Activated CD4-positive, alpha-beta T cell treated with anti-CD3 and anti-CD28 coated beads, Interleukin-2, Interleukin-6, amounts not matched to agents 100 ng/mL and 50 ng/mL, durations not matched to agents 16 hours and 8 hours (primary cell): Measurements from ENCODE around the gene ASAP2.

ENCODE experiments used
- DNase-seq: peaks from one replicate; pipeline ENCODE4 v3.0.0-alpha.2; 2020

The ASAP2 gene

DNA sequence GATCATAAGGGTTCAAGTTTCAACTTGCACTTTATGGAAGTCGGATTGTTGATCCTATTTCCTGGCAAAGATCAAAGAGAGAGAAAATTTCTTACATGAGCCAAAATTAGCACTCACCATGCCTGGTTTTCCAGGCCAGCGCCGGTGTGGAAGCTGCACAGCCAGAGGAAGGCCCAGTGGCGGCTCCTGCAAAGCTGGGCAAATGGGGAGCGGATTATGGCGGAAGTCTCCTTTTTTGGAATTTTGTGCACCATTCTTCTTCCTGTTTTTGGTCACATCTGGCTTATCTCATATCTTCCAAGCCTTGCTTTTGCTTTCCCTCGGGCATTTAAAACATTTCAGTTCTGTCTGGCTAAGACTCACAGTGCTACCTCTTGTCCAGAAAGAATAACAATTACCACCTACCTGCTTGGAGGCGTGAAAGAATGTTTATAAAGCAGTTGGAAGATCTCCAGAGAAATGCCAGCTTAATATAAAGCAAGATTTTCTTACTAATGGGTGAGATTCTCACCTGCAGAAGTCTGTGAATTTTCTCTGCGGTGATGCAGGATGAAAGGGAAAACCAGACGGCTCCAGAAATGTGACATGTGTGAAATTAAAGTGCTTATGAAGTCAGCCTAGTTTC lies 94.3 kb downstream of the ASAP2 start:
- DNase-seq: no peak

DNA sequence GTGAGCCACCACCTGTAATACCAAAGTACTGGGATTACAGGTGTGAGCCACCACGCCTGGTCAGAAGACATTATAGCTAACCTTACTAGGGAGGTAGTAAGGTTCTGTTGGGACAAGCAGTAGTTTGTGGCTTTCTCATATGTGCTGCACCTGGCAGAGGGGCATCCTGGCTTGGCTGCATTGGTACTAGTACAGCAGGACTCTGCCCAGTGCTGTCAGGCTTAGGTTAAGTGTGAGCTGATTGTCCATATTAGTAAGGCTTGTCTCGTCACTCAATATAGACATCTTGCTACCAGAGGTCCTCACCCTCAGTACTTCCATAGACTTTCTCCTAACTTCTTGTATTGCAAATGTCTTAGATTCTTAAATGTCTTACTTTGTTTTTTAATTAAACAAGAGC lies 96.1 kb downstream of the ASAP2 start:
- no peak for DNase-seq

DNA sequence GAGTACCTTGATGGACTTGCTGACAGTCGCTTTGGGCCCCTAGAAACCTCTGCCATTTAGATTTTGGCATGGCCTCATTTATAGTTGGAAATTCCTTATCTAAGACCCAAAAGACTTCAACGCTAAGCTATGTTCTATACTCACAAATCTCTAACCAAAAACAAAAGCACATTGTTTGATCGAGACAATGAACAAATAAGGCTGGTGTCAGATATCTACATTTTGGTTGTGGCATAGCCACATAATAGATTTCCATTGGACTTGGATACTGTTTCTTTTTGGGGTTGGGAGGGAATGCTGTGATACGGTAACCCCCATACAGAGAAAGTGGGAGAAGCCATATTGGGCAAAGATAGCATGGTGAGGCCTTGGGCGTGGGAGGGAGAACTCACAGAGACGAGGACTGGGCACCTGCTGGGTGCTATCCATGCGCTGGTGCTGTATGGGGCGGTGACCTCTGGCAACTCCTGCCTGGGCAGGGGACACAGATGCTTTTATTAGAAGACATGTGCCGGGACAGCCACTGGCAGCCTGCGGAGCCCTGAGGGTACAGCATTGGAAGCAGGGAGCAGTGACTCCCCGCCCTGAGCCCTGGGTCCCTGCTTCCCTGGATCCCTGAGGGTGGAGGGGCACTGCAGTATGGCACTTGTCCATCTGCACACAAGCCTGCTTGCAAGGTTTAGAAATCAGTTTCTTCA lies 97.1 kb downstream of the ASAP2 start:
- DNase-seq: no peak

DNA sequence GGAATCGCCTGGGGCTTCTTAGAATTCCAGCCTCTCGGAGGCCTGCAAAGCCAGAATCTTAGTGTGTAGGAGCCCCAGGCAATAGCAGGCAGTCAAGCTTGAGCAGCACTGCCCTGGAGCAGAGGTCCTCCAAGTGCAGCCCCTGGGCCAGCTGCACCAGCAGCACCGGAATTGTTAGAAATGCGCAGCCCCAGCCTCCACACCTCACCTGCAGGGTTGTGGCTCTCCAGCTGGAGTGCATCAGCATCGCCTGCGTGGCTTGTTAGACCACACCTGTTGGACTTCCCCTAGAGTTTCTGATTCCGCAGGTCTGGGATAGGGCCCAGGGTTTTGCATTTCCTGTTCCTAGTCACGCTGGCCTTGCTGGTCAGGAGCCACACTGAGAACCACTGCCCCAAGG lies 100.3 kb downstream of the ASAP2 start:
- DNase-seq: no peak

DNA sequence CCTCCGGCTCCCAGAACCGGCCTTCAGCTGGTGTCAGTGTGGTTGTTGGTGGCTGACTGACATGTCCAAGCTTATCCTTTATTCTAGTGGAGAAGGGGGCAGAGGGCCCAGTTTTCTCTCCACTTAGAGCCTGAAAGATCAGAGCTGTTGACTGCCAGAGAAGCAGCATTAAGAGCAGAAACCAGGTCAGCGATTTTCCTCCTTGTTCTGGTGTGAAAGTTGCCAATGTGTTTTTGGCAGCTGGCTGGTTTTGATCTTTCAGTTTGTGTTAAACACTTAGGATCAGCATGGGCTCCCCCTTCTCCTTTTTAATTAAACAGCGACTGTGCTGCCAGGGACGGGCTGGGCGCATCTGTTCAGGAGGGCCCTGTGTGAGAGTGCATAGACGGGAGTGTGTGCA lies 100.9 kb downstream of the ASAP2 start:
- DNase-seq: no peak

DNA sequence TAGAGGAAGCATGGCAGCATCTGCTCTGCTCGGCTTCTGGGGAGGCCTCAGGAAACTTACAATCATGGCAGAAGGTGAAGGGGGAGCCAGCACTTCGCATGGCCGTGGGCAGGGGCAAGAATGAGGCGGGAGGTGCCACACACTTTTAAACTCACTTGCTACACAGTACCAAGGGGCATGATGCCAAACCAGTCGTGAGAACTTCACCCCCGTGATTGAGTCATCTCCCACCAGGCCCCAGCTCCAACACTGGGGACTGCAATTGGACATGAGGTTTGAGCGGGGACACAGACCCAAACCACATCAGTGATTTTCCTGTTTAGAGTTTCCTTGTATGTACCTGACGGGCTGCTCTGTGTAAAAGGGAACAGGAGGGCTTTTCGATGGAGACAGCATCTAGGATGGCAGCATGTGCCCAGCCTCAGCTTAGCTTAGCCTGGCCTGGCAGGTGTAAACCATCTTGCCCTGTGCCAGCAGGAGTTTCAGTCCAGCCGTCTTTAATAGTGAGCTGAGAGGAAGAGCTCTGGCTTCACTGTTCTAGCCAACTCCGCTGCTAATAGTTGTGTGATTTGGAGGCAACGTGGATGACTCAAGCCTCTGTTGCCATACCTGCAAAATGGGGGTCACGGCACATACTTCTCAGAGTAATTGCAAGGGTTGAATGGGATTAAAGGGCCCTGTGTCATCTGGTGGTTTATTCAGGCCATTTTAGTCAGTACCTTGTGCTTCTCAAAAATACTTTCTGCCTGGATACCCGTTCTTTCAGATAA lies 101.8 kb downstream of the ASAP2 start:
- no peak for DNase-seq

DNA sequence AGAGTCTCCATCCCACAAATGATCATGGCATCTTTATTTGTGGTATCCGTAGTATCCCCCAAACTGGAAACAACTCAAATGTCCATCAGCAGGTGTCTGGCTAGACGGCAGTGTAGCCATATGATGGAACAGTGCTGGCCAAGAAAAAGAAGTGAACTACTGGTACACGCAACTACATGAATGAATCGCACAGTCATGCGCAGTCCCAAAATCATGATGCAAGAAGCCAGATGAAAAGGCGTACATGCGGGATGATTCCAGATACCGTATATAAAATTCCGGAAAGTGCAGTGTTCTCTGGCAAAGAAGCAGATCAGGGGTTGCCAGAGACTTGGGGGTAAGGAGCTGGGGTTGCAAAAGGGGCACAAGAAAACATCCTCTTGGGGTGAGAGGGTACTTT lies 102.5 kb downstream of the ASAP2 start:
- no peak for DNase-seq

DNA sequence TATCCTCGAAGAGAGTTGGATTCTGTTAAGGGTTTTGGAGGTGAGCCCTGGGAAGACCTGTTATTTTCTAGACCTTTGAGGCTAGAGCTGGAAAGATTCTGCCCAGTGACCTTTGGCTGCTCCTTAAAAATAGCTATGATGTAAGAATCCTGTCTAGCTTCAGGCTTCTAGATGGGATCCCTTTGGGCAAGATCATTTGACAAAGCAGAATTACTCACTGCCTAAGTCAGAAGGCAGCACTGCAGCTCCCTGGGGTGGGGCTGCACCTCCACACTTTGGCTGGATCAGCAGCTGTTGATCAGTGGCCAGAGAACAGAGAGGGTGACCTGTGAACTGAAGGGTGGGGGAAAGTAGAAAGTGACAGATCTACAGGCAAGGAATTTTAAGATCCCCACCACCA lies 103.8 kb downstream of the ASAP2 start:
- no peak for DNase-seq

DNA sequence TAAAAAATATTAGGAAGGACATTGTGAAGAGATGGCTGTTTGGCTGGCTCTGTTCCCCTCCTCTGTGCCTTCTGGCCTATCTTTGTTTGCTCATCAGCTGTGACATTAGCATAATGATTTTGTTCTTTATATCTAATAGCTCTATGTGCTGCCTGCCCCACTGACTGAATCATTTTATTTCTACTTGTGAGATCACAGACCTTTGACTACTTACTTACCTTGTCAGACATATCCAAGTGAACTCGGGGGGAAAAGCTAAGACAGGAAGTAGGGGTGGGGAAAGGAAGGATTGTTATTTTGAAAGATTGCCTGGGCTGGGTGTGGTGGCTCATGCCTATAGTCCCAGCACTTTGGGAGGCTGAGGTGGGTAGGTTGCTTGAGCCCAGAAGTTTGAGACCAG lies 104.2 kb downstream of the ASAP2 start:
- DNase-seq: no peak

DNA sequence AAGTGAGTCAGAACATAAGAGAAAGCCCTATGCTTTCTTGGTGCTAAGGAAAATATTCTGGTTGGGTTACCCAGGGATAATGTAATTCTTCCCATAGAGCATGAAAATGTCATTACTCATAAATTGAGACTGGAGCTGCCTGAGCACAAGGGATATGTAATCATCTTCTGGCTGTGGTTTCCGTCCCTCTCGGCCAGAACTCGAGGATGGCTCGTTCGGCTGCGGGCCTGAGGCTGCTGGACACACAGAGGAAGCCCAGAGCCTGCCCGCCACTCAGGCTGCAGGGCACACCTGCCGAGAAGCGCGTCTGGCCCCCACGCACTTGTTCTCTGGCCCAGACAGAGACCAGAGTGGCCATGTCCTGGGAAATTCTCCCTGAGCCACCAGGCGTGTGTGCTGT lies 104.9 kb downstream of the ASAP2 start:
- DNase-seq: no peak

DNA sequence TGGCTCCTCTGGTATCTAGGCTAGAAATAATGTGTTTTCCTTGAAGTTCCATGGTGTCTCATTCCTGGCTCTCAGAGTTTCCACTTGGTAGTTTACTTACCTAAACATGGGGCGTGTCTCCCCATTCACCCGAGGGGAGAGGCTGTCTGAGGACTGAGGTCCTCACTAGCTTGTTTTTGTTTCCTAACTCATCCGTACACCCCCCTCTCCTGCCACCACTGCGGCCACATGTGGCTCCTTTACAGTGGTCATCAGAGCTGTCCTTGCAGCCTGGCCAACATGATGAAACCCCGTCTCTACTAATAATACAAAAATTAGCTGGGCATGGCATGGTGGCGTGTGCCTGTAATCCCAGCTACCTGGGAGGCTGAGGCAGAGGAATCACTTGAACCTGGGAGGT lies 106.0 kb downstream of the ASAP2 start:
- no peak for DNase-seq

DNA sequence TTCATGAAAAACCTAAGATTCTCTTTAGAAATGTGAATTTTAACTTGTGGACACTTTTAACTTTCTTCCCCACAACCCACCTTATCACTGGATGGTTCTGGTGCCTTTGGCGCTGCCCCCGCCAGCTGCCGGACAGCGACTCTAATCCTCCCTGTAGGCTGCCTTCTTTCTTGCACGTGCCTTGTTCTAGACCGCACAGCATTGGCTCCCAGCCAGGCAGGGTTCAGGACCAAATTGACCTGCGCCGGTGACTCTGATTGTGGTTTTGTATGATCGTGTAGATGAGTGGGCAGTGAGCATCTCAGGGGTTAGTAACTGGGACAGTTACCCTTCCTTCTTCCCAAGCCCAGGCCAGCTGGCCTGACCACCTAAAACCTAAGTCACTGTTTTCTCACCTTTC lies 106.8 kb downstream of the ASAP2 start:
- DNase-seq: no peak

DNA sequence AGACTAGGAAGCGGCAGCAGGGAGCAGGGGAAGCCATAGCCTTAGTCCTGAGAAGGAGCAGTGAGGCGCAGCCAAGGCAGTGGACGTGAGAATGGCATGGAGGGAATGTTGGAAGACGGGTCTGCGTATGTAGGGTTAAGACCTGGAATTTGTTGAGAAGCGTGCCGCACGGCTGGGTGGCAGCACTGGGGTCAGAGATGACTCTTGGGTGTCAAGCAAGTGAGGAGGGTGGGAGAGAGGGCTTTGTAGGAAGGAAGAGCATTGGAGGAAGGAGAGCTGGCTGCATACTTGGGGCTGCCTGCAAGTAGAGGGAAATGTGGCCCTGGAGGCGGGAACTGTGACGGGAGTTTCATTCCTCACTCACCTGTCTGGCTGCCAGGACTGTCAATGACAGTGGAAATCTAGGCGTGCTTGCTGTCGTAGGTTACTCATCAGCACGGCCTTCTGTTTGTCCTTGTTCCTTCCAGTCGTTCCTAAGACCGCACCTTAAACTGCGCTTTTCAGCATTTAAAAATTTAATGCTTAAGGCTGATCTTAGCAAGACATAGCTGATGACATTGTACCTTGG lies 108.8 kb downstream of the ASAP2 start:
- DNase-seq: no peak

DNA sequence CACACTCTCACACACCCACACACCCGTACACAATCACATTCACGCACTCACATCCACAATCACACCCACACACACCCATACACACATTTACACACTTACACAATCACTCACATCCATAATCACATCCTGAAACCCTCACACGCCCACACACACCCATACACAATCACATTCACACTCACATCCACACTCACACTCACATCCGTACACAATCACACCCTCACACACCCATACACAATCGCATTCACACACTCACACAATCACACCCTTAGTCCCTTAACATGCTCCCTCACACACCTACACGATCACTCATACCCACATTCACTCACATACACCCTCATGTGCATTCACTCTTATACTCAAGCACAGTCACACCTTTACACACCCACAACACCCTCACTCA lies 110.9 kb downstream of the ASAP2 start:
- DNase-seq: no peak

DNA sequence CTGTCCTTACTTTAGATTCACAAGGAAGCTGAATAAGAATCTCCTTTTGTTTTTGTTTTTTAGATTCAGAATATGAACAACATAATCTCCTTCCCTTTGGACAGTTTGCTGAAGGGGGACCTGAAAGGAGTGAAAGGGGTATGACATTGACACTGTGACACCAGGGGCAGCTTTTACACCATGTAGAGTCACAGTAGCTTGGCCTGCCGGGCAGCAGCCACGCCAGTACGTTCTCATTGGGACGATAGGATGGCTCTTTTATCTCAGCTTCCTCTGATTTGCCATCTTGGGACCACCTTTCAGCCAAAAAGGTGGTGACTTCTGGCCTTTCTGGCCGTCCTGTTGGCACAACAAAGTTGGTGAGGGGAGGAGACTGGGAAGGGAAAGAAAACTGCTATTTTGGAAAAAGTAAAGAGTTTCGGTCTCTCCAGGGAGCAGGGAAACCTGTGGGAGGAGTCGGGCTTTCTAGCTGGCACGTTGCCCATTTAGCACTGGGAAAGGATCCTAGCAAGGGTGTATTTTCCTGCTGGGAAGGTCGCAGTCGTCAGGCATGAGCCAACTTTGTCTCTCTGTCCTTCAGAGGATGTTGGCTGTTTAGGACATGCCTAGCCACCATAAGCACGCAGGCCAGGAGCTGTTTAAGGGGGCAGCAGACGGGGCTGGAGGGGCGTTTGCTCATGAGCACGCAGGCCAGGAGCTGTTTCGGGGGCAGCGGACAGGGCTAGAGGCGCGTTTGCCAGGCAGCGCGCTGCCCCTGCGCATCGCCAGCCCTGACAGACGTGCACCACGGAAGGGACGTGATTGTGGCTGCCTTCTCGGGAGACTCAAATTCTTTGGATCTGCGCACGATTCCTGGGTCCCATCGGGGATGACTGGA lies 112.1 kb downstream of the ASAP2 start:
- DNase-seq: no peak

DNA sequence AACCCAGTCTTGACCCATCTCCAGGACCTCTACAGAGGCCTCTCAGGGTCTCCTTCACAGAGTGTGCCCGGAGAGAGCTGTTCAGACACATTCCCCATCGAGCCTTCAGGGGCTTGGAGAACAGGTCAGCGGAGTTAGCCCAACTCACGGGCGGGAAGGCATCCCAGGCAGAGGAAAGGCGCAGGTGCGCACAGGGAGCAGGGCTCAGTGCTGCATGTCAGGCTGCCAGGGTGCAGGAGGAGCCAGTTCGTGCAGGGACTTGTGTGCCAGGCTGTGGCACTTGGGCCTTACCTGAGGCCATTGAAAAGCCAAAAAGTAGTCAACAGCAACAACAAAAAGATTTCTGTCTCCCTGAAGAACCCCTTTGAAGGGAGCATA lies 112.7 kb downstream of the ASAP2 start:
- no peak for DNase-seq

DNA sequence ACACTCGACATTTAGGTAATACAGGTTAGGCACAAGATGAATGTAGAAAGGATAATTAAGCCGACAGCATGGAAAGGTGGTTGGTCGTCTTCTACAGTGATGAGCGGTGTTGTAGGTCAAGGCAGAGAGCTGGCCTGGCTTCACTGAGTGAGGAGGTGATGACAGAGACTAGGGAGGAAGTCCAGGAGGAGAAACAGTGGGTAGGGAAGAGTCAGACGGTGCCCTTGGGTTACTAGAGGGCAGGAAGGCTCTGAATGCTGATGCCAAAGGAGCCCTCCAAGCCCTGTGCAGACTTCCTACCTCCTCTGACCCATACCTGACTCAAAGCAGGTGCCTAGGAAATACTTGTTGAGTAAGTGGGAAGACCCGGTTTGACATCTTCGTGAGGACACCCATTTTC lies 116.0 kb downstream of the ASAP2 start:
- DNase-seq: no peak

DNA sequence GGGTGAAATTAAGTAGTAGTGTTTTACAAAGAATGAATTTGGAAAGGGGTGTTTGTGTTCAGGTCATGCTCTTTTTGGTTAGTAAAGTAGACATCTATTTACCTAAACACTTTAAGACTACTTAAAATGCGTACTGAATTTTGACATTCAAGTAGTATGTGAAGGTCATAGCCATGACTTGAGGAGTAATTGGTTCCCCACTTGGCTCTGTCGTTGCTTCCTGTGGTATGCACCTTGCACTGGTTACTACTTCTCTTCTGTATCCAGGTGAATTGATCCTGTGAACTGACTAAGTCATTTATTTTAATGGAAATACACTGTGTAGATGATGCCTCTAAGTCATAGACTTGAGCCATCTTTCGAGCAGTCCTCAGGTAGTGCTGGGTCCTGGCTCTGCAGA lies 118.8 kb downstream of the ASAP2 start:
- DNase-seq: no peak

DNA sequence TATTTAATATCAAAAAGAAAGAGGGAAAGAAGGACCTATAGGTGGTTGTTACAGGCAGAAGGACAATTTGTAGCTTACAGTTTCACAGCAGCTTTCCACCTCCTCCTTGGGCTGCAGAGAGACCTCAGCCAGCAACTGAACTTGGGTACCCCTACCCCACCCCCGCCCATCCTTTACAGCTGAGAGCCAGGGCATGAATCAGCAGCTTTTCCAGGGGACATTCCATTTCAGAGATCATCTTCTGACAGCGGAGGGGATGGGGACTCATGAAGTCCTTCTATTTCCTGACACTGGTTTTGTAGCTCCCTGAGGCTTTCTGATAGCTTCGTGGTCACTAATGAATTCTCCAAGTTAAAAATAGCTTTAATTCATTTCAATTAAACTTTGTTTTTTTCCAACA lies 120.4 kb downstream of the ASAP2 start:
- no peak for DNase-seq

DNA sequence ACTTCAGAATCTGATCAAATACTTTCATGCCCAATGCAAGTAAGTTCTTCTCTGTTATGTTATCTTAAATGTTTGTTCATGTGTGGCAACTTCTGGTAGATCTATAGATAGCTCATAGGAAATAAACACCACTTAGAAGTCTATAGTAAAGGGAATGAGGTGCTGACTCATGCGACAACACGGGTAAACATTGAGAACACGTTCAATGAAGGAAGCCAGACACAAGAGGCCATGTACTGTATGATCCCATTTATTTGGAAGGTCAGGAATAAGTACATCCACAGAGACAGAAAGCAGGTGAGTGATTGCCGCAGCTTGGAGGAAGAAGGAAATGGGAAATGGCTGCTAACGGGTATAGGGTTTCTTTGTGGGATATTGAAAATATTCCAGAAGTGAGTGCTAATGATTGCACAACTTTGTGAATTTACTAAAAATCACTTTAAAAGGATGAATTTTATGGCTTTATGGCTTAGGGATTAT lies 121.3 kb downstream of the ASAP2 start:
- no peak for DNase-seq

DNA sequence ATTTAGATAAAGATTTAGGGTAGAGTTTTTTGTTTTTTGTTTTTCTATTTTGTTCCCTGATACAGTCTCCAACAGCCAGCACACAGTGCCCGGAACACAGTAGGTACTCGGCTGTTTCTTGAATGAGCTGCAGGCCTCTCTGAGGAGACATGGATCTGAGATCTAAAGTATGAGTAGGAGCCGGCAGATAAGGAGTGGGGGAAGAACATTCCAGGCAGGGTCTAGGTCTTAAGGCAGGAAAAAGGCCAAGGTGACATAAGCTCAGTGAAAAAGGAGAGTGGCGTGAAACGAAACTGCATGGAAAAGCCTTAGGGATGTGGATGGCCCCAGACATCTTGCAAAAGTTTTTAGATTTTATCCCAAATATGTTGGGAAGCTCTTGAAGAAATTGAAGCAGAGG lies 122.3 kb downstream of the ASAP2 start:
- DNase-seq: no peak

DNA sequence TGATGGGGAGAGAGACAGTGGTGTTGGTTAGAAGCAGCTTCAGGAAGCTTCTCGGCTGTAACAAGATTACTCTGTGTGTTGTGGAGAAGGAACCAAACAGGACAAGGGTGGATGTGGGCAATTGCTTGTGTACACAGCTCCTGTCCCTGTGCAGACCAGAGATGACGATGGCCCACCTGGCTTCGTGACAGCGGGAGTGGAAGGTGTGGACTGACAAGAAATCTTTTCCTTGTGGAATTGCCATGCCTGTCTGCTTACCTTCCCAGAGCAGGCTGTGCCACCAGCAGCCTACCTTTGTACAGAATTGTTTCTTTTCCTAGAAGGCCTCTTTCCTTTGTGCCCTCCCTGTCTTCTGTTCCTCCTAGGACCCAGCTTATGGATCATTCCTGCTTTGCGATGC lies 122.9 kb downstream of the ASAP2 start:
- no peak for DNase-seq
